ENCODE data around the gene TBL1Y. TPM values are rescaled to one million over a fixed set of nuclear protein-coding genes. Genes with fewer than 3 reads are reported as not detected.

Gene TBL1Y
- total RNA-seq, 3 donors from 2014 or later = 0.20 to 0.25 TPM; not detected in 1

DNA sequence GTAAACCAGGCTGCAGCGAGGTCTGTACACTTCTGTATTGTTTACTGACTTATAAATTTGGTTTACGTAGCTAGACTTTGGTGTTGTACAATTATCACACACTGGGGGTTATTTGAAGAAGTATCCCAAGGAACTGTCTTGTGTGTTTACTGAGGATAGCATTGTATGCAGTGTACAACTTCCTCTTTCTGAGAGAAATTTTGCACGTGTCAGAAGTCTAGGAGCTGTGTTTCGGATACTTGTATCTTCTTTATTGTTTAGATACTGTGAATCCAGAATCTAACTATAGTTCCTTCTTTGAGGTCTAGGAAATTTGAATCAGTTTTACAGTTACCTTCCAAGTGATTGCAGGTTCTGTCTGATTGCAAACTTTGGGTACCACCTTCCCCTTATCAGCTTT is 64.5 kb downstream of the TBL1Y start:
- Histone ChIP-seq H3K9me3 (no peaks in the 10 kb centered on the region), H3K4me3 (no peak overlapping the region), H3K36me3 (ENCODE audit: low read depth) (no peaks in the 10 kb centered on the region), H3K4me1 (ENCODE audit: low read depth) (no peaks in the 10 kb centered on the region)
- DNase-seq (no peak), ATAC-seq (no peak)
- intact Hi-C loops (cut with DNase I, micrococcal nuclease) = no loop called here
- TF ChIP-seq, protein P1, sequence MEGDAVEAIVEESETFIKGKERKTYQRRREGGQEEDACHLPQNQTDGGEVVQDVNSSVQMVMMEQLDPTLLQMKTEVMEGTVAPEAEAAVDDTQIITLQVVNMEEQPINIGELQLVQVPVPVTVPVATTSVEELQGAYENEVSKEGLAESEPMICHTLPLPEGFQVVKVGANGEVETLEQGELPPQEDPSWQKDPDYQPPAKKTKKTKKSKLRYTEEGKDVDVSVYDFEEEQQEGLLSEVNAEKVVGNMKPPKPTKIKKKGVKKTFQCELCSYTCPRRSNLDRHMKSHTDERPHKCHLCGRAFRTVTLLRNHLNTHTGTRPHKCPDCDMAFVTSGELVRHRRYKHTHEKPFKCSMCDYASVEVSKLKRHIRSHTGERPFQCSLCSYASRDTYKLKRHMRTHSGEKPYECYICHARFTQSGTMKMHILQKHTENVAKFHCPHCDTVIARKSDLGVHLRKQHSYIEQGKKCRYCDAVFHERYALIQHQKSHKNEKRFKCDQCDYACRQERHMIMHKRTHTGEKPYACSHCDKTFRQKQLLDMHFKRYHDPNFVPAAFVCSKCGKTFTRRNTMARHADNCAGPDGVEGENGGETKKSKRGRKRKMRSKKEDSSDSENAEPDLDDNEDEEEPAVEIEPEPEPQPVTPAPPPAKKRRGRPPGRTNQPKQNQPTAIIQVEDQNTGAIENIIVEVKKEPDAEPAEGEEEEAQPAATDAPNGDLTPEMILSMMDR (IDR thresholded peaks at IDR 0.05) = no peak

DNA sequence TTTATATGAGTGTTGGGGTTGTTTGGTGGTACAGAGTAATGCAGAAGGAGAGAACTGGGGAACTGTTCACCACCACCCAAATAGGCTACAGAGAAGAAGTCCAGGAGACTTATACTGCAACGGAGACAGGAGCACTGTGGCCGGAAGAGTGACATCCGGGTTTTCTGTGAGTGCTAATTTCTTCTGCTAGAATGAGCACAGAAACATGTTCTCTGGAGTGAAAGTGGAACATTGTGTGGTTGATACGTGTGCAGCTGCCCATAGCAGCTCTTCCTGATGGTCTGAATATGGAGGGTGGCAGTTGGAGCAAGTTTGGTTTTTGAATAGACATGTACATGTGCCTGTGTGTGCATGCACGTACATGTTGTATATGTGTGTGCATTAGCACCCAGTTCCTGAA is 67.3 kb downstream of the TBL1Y start:
- Histone ChIP-seq H3K36me3 (ENCODE audit: low read depth) (no peaks in the 10 kb centered on the region), H3K4me1 (ENCODE audit: low read depth) (no peaks in the 10 kb centered on the region), H3K4me3 (no peak overlapping the region), H3K9me3 (no peaks in the 10 kb centered on the region)
- intact Hi-C loops (cut with DNase I, micrococcal nuclease) = no loop called here
- ATAC-seq (no peak), DNase-seq (no peak)
- TF ChIP-seq, protein P1 (IDR thresholded peaks at IDR 0.05) = no peak

DNA sequence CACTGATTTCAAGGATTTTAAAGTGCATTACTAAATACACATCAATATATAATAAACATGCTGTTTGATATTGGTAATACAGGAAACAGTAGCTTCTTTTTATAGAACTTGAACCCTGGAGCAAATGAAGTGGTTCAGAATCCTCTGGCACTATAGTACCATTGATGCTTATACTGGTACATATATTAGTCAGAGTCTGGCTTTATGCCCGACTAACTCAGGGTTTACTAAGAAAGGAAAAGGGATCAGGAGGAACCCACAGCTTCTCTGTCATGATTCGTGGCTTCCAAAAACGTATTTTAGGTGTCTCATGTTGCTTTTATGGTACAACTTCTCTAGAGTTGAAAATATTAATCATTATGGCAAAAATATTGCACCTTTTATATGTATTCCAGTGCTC is 72.7 kb downstream of the TBL1Y start:
- TF ChIP-seq, protein P1 (IDR thresholded peaks at IDR 0.05) = no peak
- ATAC-seq (no peak), DNase-seq (no peak)
- H3K36me3 ChIP-seq (ENCODE audit: low read depth) = no peaks in the 10 kb centered on the region
- no peak overlapping the region for H3K4me3 ChIP-seq
- H3K9me3 ChIP-seq = no peaks in the 10 kb centered on the region
- intact Hi-C loops (cut with DNase I, micrococcal nuclease) = no loop called here
- H3K4me1 ChIP-seq (ENCODE audit: low read depth) = no peaks in the 10 kb centered on the region

DNA sequence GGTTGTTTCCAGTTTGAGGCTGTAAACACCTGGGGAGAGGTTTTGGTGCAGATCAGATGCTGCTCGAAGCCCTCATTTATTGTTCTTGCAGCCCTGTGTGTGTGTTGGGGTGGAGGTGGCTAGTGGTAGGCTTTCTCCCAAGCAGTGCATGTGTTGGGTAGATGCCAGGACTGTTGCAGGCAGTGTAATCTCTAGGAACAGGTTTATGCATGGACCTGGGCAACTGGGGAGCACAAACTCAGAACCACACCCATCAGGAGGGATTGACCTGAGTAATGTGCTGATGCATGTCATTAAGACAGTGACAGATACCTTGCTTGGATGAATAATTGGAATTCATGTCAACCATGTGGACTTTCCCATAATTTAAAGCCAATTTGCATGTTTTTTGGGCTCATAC is 77.3 kb downstream of the TBL1Y start:
- Histone ChIP-seq H3K36me3 (ENCODE audit: low read depth) (no peaks in the 10 kb centered on the region), H3K4me3 (no peak overlapping the region), H3K4me1 (ENCODE audit: low read depth) (no peaks in the 10 kb centered on the region), H3K9me3 (no peaks in the 10 kb centered on the region)
- no peak for ATAC-seq
- DNase-seq = no peak
- intact Hi-C loops (cut with DNase I, micrococcal nuclease) = no loop called here
- TF ChIP-seq, protein P1 (IDR thresholded peaks at IDR 0.05) = no peak

DNA sequence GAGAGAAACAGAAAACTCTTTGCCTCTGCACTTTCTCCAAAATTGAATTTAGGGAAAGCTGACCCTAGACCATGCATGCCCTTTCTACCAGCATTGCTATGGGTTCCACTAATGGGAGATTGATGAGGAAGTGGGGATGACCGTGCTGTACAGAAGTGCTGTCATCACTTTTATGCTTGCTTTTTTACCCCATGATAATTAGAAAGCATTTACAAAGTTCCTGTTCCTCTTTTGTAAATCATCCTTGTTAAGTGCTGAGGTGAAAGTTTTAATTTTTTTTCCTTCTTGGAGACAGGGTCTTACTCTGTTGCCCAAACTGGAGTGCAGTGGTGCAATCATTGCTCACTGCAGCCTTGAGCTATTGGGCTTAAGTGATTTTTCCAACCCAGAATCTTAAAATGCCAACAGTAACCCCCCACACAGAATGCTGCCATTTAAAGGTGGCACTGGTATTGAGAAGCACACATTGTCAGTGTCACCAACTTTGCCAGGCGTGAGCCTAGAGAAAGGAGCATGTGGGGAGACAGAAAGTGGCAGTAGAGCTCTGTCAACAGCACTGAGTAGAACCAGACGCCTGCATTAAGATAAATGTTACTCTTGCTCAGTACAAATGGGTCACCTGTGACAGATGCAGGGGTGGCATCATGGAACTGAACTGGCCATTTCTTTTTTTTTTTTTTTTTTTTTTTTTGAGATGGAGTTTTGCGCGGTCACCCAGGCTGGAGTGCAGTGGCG is 79.6 kb downstream of the TBL1Y start:
- H3K36me3 ChIP-seq (ENCODE audit: low read depth) = no peaks in the 10 kb centered on the region
- intact Hi-C loops (cut with DNase I, micrococcal nuclease) = no loop called here
- ATAC-seq (no peak), DNase-seq (no peak)
- TF ChIP-seq, protein P1 (IDR thresholded peaks at IDR 0.05) = no peak
- H3K4me3 ChIP-seq = no peak overlapping the region
- H3K4me1 ChIP-seq (ENCODE audit: low read depth) = no peaks in the 10 kb centered on the region
- H3K9me3 ChIP-seq = no peaks in the 10 kb centered on the region
